T-helper 1 cell treated with Interleukin-12 subunit alpha and Interleukin-12 subunit beta and Interleukin-4 antibody, amounts not matched to agents 30 μg/mL and 1 μg/mL, for 36 hours (primary cell): ENCODE results near the gene CCDC73.
"Not testable (repeated sequence)": the region's sequence is repeated elsewhere in the genome, so short reads cannot be mapped to it uniquely, and the experiment has no call there.

Experiments
- H3K27ac Mint-ChIP-seq: one replicate; pipeline ENCODE4 v1.8.0; 2021; ENCODE audit warnings: mild to moderate bottlenecking, mixed read lengths
- H3K27me3 Mint-ChIP-seq: one replicate; pipeline ENCODE4 v1.8.0; 2021; ENCODE audit warnings: low read depth, mixed read lengths
- H3K36me3 Mint-ChIP-seq: one replicate; pipeline ENCODE4 v1.8.0; 2021; ENCODE audit warnings: low read depth, mixed read lengths
- H3K4me1 Mint-ChIP-seq: one replicate; pipeline ENCODE4 v1.8.0; 2021; ENCODE audit warnings: low read depth, mixed read lengths
- H3K4me3 Mint-ChIP-seq: one replicate; pipeline ENCODE4 v1.8.0; 2021; ENCODE audit warnings: mild to moderate bottlenecking, moderate library complexity, mixed read lengths
- H3K9me3 Mint-ChIP-seq: one replicate; pipeline ENCODE4 v1.8.0; 2021; ENCODE audit warnings: mixed read lengths

Gene CCDC73

DNA sequence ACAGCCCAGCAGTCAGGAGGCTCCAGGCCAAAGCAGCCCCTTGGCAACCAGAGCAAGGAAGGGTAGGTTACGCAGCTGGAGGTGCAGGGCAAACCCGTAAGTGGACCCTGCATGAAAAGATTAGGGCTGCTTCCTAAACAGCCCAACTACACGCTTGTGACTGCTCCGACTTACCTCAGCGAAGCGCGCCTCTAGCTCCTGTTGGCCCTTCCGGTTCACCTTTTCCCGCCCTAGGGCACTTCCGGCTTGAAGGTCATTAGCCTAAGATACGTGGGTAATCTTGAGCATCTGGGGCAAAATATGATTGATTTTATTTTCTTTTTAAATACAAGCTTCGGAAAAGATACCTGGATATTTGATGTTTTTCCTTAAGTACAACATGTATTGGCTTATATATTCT is at the start of gene CCDC73:
Gene CCDC73 (minus strand): TSS at position 224 of the 400 bp plus-strand sequence. CDS start 34,419 bp downstream, outside the sequence.
- Mint-ChIP-seq H3K27me3 (peaks cover 15% of the 10 kb centered on the region), H3K9me3 (no peaks in the 10 kb centered on the region)

GRCh38 chr11:32843544-32843943 is 49.1 kb upstream of the CCDC73 start:
- Mint-ChIP-seq H3K9me3 (no peaks in the 10 kb centered on the region), H3K4me3 (no peak overlapping the region), H3K4me1 (no peaks in the 10 kb centered on the region), H3K27me3 (peaks cover 4% of the 10 kb centered on the region), H3K27ac (no peak overlapping the region), H3K36me3 (no peaks in the 10 kb centered on the region)

More for the DNA sequence above, at the start of gene CCDC73:
- Mint-ChIP-seq H3K36me3 (no peaks in the 10 kb centered on the region), H3K27ac (no peak within 1 kb of the TSS), H3K4me3 (no peak within 1 kb of the TSS), H3K4me1 (peaks cover 3% of the 10 kb centered on the region)

DNA sequence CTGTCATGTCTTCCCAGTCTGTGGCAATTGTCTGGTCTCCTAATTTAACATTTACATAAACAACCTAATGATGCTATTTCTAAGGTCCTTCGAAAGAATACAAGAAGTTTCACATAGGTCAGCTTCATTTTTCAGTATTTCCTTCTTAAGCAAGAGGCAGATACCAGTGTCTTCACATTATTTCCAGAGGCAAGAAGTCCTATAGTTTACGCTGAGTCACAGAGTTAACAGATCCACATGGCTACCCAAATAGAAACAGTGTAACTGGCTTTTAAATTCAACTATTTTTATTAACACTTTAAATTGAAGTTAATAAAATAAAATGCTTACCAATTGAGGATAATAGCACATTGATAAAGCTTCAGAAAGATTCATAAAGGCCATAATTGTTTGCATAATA is 46.1 kb upstream of the CCDC73 start:
- no peaks in the 10 kb centered on the region for H3K36me3 Mint-ChIP-seq
- H3K27me3 Mint-ChIP-seq = peaks cover 4% of the 10 kb centered on the region
- H3K4me3 Mint-ChIP-seq = no peak overlapping the region
- no peaks in the 10 kb centered on the region for H3K9me3 Mint-ChIP-seq
- H3K27ac Mint-ChIP-seq = no peak overlapping the region
- no peaks in the 10 kb centered on the region for H3K4me1 Mint-ChIP-seq

DNA sequence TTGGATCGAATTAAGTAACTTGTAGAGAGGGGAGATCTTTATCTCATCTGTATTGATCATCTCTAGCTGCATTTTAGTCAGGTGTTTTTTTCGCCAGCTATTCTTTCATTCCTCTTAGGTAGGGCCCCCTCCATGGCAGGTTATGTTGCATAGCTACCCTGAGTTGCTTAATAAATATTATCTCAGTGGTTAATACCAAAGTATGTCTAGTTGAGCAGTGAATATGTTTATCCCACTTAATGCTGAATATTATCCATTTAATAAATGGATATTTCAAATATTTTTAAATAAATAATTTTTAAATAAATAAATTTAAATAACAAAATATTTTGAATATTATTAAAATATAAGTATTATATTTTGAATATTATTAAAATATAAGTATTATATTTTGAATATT is 44.8 kb upstream of the CCDC73 start:
- Mint-ChIP-seq H3K4me3 (no peak overlapping the region), H3K4me1 (no peaks in the 10 kb centered on the region), H3K27me3 (peaks cover 4% of the 10 kb centered on the region), H3K36me3 (no peaks in the 10 kb centered on the region), H3K9me3 (no peaks in the 10 kb centered on the region), H3K27ac (no peak overlapping the region)

- Mint-ChIP-seq H3K27ac (no peak overlapping the region), H3K4me1 (no peaks in the 10 kb centered on the region), H3K4me3 (no peak overlapping the region), H3K27me3 (peaks cover 4% of the 10 kb centered on the region), H3K36me3 (no peaks in the 10 kb centered on the region), H3K9me3 (no peaks in the 10 kb centered on the region)
Observed at GRCh38 chr11:32838505-32839274, 44.2 kb upstream of the CCDC73 start.

DNA sequence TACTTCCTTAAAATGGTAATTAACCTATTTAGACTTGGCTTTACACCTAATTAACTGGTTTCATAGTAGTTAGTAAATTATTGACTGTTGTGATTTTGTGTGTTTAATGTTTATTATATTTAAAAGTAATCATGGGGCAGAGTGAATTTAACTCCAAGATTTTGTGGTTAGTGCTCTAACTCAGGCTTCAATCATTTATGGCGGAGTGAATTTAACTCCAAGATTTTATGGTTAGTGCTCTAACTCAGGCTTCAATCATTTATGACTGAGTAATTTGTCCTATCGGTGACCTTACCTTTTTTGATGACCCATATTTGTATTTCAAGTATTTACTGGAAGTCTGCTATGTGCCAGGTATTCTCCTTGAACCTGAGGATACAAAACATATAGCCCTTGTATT is 42.5 kb upstream of the CCDC73 start:
- Mint-ChIP-seq H3K9me3 (no peaks in the 10 kb centered on the region), H3K4me1 (no peaks in the 10 kb centered on the region), H3K27me3 (peaks cover 14% of the 10 kb centered on the region), H3K27ac (no peak overlapping the region), H3K4me3 (no peak overlapping the region), H3K36me3 (no peaks in the 10 kb centered on the region)

DNA sequence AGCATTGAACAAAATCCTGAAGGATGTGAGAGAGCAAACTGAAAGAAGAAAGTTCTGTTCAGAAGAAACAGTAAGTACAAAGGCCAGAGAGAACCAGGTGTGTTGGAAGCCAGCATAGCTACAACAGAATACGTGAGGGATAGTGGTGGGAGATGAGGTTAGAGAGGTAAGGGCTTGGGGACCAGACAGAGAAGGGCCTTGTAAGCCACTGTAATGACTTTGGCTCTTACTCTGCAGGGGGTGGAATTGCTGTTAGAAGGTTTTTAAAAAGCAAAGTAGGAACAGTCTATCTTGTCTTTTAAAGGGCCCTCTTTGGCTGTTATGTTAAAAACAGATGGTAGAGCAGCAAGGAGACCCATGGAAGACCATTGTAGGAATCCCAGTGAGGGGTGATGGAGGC is 39.5 kb upstream of the CCDC73 start:
- Mint-ChIP-seq H3K4me1 (peaks cover 7% of the 10 kb centered on the region), H3K9me3 (no peaks in the 10 kb centered on the region), H3K27me3 (peaks cover 24% of the 10 kb centered on the region), H3K4me3 (no peak overlapping the region), H3K27ac (no peak overlapping the region), H3K36me3 (no peaks in the 10 kb centered on the region)

- H3K27ac Mint-ChIP-seq = no peak overlapping the region
- no peaks in the 10 kb centered on the region for H3K9me3 Mint-ChIP-seq
- H3K4me3 Mint-ChIP-seq = peak overlapping the region; percentile 44
- peaks cover 23% of the 10 kb centered on the region for H3K27me3 Mint-ChIP-seq
- peaks cover 8% of the 10 kb centered on the region for H3K4me1 Mint-ChIP-seq
- no peaks in the 10 kb centered on the region for H3K36me3 Mint-ChIP-seq
Observed at GRCh38 chr11:32831221-32831620, 36.8 kb upstream of the CCDC73 start.

DNA sequence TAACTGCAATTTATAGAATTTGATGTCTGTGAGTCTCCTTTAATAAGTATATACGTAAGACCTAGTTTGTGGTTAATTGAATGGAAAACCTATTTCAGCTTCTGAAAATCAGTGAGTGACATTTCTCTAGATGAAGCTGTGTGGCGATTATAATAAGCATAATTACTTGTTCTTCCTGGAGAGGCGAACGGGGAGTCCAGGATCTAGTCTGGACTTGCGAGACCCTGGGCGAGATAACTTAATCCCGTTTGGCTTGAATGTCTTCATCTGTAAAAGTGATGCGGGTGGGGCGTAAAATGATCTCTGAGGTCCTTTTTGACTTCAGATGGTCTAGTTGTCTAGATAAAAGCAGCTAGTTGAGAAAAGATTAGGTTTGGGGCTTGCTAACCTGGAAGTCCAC is 36.3 kb upstream of the CCDC73 start:
- Mint-ChIP-seq H3K36me3 (no peaks in the 10 kb centered on the region), H3K4me3 (peak overlapping the region; percentile 44), H3K27me3 (peaks cover 23% of the 10 kb centered on the region), H3K9me3 (no peaks in the 10 kb centered on the region), H3K4me1 (peaks cover 8% of the 10 kb centered on the region), H3K27ac (no peak overlapping the region)

DNA sequence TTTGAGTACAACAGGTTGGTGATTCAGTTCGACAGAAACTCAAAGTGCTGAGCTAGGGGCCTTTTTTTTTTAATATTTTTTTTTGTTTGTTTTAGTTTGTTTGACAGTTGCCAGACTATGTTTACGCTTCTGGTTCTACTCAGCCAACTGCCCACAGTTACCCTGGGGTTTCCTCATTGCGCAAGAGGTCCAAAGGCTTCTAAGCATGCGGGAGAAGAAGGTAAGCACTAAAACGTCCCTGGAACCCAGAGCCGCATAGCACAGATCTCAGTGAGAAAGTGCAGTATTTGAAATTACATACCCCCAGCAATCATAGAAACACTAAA is 35.9 kb upstream of the CCDC73 start:
- no peak overlapping the region for H3K27ac Mint-ChIP-seq
- no peaks in the 10 kb centered on the region for H3K36me3 Mint-ChIP-seq
- no peaks in the 10 kb centered on the region for H3K9me3 Mint-ChIP-seq
- peaks cover 23% of the 10 kb centered on the region for H3K27me3 Mint-ChIP-seq
- H3K4me1 Mint-ChIP-seq = peaks cover 8% of the 10 kb centered on the region
- H3K4me3 Mint-ChIP-seq = peak overlapping the region; percentile 44

DNA sequence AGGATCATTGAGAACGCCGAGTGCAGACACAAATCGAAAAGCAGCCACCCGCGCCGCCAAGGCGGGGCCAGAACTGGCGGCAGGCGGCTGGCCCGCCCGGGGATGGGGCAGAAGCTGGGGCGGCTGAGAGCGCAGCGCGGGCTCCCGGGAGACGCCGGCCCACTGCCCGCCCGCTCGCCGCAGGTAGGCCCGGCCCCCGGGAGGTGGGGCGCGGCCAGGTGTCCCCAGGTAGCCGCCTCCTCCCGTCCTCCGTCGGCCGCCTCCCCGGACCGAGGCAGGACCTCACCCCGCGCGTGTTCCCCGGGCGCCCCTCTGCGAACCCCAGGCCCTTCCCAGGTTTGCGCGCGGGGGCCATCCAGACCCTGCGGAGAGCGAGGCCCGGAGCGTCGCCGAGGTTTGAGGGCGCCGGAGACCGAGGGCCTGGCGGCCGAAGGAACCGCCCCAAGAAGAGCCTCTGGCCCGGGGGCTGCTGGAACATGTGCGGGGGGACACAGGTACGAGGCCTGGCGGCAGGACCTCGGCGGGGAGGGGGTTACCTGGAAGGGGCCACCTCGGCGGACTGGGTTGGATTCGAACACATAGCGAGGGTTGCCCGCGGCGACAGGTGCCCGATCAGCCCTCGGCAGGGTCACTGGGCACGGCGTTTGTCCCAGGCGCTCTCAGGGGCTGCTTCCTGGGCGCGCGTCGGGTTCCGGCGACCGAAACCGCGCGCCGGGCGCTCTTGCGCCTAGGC is 35.4 kb upstream of the CCDC73 start, which contains the start of gene PRRG4:
Gene PRRG4 (plus strand): TSS at position 248 of the 733 bp plus-strand sequence. CDS start 603 bp downstream, outside the sequence.
- Mint-ChIP-seq H3K4me3 (peak within 1 kb of the TSS; percentile 87), H3K4me1 (peaks cover 8% of the 10 kb centered on the region), H3K36me3 (no peaks in the 10 kb centered on the region), H3K27ac (peak within 1 kb of the TSS; percentile 71), H3K27me3 (peaks cover 23% of the 10 kb centered on the region), H3K9me3 (no peaks in the 10 kb centered on the region)

DNA sequence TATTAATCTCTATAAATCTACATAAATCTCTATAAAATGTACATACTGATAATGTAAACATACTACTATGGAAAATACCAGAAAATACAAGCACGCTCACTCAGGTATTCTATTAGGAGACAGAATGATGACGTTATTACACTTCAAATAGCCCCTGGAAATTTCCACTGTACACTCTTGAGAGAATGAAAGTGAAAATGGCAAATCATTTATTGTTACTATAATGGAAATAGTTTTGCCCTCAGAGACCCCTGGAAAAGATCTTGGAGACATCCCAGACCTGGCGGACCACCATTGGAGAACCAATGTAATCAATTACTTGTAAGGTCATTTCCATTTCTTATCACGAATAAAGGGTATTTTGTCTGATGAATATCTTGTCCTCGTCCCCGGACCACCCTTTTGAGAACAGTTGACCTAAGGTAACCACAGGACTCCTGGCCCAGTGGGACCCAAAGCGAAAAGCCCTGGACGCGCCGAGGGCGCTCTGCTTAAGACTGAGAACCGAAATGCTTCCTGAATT is 34.8 kb upstream of the CCDC73 start:
- H3K4me1 Mint-ChIP-seq = peaks cover 8% of the 10 kb centered on the region
- H3K36me3 Mint-ChIP-seq = no peaks in the 10 kb centered on the region
- peak overlapping the region; percentile 71 for H3K27ac Mint-ChIP-seq
- peaks cover 23% of the 10 kb centered on the region for H3K27me3 Mint-ChIP-seq
- no peaks in the 10 kb centered on the region for H3K9me3 Mint-ChIP-seq
- peak overlapping the region; percentile 87 for H3K4me3 Mint-ChIP-seq

GRCh38 chr11:32827276-32827675 is 32.8 kb upstream of the CCDC73 start:
- Mint-ChIP-seq H3K4me1 (peaks cover 12% of the 10 kb centered on the region), H3K4me3 (no peak overlapping the region), H3K27me3 (peaks cover 16% of the 10 kb centered on the region), H3K9me3 (no peaks in the 10 kb centered on the region), H3K27ac (no peak overlapping the region), H3K36me3 (no peaks in the 10 kb centered on the region)

DNA sequence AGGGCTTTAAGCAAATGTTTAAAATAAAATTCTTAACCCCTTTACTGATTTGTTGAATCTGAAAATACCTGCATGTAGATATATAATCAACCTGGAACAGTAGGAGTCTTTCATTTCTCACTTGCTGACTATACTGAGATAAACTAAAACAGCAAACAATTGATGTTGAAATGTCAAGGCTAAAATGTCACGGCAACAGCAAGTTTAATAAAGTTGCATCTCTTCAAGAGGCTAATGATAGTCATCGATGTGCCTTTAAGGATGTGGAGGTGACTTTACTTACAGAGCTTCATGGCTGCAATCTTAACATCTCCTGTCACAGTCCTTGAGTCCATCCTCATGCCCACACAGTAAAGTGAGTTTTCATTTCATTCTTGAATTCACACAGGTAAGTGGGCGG is 31.7 kb upstream of the CCDC73 start:
- Mint-ChIP-seq H3K27ac (no peak overlapping the region), H3K4me1 (peaks cover 19% of the 10 kb centered on the region), H3K36me3 (no peaks in the 10 kb centered on the region), H3K9me3 (no peaks in the 10 kb centered on the region), H3K4me3 (no peak overlapping the region), H3K27me3 (peaks cover 10% of the 10 kb centered on the region)

- not testable (repeated sequence) for H3K36me3 Mint-ChIP-seq, H3K9me3 Mint-ChIP-seq, H3K27ac Mint-ChIP-seq, H3K27me3 Mint-ChIP-seq, H3K4me3 Mint-ChIP-seq
- H3K4me1 Mint-ChIP-seq = peaks cover 15% of the 10 kb centered on the region
Observed at GRCh38 chr11:32823617-32824016, 29.2 kb upstream of the CCDC73 start.
